Measurements from ENCODE around the gene NR5A1.

Gene NR5A1

DNA sequence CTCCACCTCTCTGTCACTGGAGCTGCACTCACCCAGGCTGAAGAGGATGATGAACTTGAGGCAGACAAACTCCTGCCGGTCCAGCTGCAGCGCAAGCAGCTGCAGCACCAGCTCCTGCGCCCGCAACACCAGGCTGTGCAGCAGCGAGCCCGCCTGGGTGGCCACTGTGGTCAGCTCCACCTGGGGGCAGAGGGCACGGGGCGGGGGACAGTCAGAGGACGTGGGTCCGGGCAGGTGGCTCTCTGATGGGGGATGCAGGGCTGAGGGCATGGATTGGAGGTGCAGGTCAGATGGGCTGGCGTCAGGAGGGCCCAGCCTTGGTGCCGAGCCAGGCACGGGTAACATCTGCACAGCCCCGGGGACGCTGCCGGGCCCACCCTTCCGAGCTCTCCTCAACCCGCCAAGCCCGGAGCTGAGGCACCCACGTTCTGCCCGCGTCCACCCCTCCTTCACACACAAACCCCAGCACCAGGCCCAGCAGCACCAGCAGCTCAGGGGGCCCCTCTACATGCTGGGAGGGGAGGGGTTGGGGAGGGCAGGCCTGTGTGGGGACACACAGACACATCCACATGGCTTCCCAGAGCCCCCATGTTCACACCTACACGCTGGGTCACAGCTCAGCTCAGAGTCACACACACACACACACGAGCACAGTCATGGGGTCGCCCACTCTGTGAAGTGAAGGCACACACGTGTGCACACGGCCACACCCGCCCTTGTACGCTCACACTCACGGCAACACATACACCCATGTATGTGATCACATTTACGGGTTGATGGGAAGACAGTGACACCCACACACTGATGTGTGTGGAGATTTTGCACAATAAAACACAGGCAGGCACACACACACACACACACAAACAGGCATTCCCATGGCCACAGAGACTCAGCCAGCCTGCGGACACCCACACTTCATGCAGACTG lies 15.9 kb downstream of the NR5A1 start:
- Histone ChIP-seq H3K9ac (ENCODE audit: low read length) (no peak overlapping the region), H3K27me3 (replicated peaks; ENCODE audit: insufficient read depth, low read length) (peaks cover 90% of the 10 kb centered on the region), H3F3A (ENCODE audit: insufficient read depth, low read length) (no peaks in the 10 kb centered on the region), H3K36me3 (replicated peaks; ENCODE audit: insufficient read depth, low read length) (no peaks in the 10 kb centered on the region), H3K9me3 (replicated peaks; ENCODE audit: insufficient read depth, low read length) (no peaks in the 10 kb centered on the region), H3K4me1 (ENCODE audit: low read length) (no peaks in the 10 kb centered on the region), H4K20me1 (ENCODE audit: insufficient read depth, low read length) (no peaks in the 10 kb centered on the region), H3K79me2 (ENCODE audit: low read length) (no peaks in the 10 kb centered on the region), H2AFZ (ENCODE audit: low read length) (no peak overlapping the region), H3K4me3 (ENCODE audit: low read length) (no peak overlapping the region), H3K9me2 (replicated peaks; ENCODE audit: insufficient read depth, low read length) (no peaks in the 10 kb centered on the region), H3K27ac (ENCODE audit: low read length) (no peak overlapping the region), H3K4me2 (ENCODE audit: low read depth, low read length) (no peak overlapping the region)
- DNase-seq = no peak
- TF ChIP-seq EZH2 (optimal IDR thresholded peaks at IDR 0.05; ENCODE audit: low read depth, low read length) = no peak
- no peak for TF ChIP-seq EZH2phosphoT487 (IDR thresholded peaks at IDR 0.05; ENCODE audit: low read length)
- no peak for TF ChIP-seq CTCF (IDR thresholded peaks at IDR 0.05; ENCODE audit: low read length)

DNA sequence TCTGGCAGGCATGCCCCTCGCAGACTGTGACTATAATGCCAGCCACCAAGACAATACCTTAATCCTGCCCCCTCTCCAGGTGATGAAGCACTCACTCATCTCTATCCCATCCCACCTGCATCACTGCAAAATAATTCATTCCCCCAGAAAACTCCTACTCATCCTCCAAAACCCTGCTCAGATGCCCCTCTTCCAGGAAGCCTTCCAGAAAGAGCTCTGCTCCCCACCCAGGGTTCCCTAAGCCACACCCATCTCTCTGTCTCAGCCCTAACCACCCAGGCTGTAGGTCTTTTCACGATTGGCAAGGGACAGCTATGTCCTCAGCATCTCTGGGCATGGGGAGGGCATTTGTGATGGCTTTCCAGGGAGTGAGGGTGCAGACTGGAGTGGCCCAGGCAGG lies 17.2 kb downstream of the NR5A1 start:
- Histone ChIP-seq H3K4me1 (ENCODE audit: low read length) (no peaks in the 10 kb centered on the region), H3K4me3 (ENCODE audit: low read length) (no peak overlapping the region), H3K9ac (ENCODE audit: low read length) (no peak overlapping the region), H3K4me2 (ENCODE audit: low read depth, low read length) (no peak overlapping the region), H3K36me3 (replicated peaks; ENCODE audit: insufficient read depth, low read length) (no peaks in the 10 kb centered on the region), H3F3A (ENCODE audit: insufficient read depth, low read length) (no peaks in the 10 kb centered on the region), H3K27me3 (replicated peaks; ENCODE audit: insufficient read depth, low read length) (peaks cover 89% of the 10 kb centered on the region), H3K79me2 (ENCODE audit: low read length) (no peaks in the 10 kb centered on the region), H2AFZ (ENCODE audit: low read length) (no peak overlapping the region), H3K27ac (ENCODE audit: low read length) (no peak overlapping the region), H3K9me2 (replicated peaks; ENCODE audit: insufficient read depth, low read length) (no peaks in the 10 kb centered on the region), H3K9me3 (replicated peaks; ENCODE audit: insufficient read depth, low read length) (no peaks in the 10 kb centered on the region), H4K20me1 (ENCODE audit: insufficient read depth, low read length) (no peaks in the 10 kb centered on the region)
- DNase-seq = no peak
- TF ChIP-seq EZH2phosphoT487 (IDR thresholded peaks at IDR 0.05; ENCODE audit: low read length) (no peak), EZH2 (optimal IDR thresholded peaks at IDR 0.05; ENCODE audit: low read depth, low read length) (no peak), CTCF (IDR thresholded peaks at IDR 0.05; ENCODE audit: low read length) (no peak)

DNA sequence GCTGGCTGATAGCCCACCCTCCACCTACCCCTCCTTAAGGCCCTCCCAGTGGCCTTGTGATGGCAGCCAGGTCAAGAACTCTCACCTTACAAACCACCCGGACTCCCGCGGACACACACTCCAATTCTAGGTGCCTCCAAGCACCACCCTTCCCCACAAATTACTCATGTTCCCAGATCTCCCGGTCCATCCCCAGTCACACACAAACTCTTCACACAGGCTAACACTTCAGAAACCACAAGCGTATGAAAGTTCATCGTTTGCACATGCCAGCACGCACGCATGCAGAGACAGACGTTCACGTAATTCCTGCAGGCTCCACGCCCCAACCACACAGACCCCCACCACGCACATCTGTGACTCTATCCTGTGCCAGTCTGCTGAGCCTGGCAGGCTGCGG lies 18.0 kb downstream of the NR5A1 start:
- no peaks in the 10 kb centered on the region for H3K79me2 ChIP-seq (ENCODE audit: low read length)
- no peak for TF ChIP-seq CTCF (IDR thresholded peaks at IDR 0.05; ENCODE audit: low read length)
- no peak for TF ChIP-seq EZH2 (optimal IDR thresholded peaks at IDR 0.05; ENCODE audit: low read depth, low read length)
- no peak for TF ChIP-seq EZH2phosphoT487 (IDR thresholded peaks at IDR 0.05; ENCODE audit: low read length)
- no peak overlapping the region for H3K4me3 ChIP-seq (ENCODE audit: low read length)
- H3K27me3 ChIP-seq (replicated peaks; ENCODE audit: insufficient read depth, low read length) = peaks cover 87% of the 10 kb centered on the region
- H4K20me1 ChIP-seq (ENCODE audit: insufficient read depth, low read length) = no peaks in the 10 kb centered on the region
- no peaks in the 10 kb centered on the region for H3K36me3 ChIP-seq (replicated peaks; ENCODE audit: insufficient read depth, low read length)
- no peak overlapping the region for H2AFZ ChIP-seq (ENCODE audit: low read length)
- H3K9me3 ChIP-seq (replicated peaks; ENCODE audit: insufficient read depth, low read length) = no peaks in the 10 kb centered on the region
- no peak overlapping the region for H3K9ac ChIP-seq (ENCODE audit: low read length)
- H3K4me1 ChIP-seq (ENCODE audit: low read length) = no peaks in the 10 kb centered on the region
- no peaks in the 10 kb centered on the region for H3F3A ChIP-seq (ENCODE audit: insufficient read depth, low read length)
- DNase-seq = no peak
- no peak overlapping the region for H3K4me2 ChIP-seq (ENCODE audit: low read depth, low read length)
- no peak overlapping the region for H3K27ac ChIP-seq (ENCODE audit: low read length)
- no peaks in the 10 kb centered on the region for H3K9me2 ChIP-seq (replicated peaks; ENCODE audit: insufficient read depth, low read length)
